ENCODE results near the gene EXOC6B.

Gene EXOC6B

DNA sequence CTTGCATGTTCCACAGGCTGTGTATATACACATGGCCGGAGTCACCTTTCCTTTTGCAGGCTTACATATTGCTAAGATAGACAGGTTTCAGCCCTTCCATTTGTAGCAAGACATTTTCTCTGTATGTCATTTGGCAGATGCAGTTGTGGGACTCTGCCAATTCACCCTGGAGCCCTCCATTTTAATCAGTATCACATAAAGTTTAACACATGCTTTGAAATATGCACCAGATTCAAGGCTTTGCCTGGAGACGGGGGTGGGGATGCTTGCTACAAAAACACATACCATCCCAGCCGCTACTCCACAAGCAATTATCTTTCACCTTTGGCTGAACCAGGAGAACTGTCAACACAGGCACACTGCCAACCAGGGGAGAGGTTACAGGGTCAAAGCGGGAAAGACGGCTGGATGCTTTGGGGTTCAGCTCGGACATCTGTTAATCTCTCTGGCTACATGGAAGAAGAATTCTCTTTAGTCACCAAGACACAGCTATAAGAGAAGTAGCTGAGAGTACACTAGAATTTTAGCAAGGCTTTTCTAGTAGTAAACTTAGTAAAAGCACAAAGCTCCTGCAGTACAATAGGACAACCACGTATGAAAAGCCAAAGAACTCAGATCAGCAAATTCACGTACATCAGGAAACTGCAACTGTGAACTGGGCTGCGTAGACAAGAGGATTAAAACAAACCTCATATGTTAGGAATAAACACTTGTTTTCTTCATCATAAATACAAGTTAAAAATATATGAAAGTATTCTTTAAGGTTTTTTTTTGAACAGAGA lies 130.9 kb downstream of the EXOC6B start:
- Histone ChIP-seq H3K36me3 (replicated peaks; ENCODE audit: low read depth, low read length) (no peaks in the 10 kb centered on the region), H3K79me2 (ENCODE audit: low read length) (no peaks in the 10 kb centered on the region), H3K4me3 (ENCODE audit: low read length) (no peak overlapping the region), H3K27me3 (ENCODE audit: low read depth, low read length) (no peaks in the 10 kb centered on the region), H3K9me3 (ENCODE audit: insufficient read depth, low read length) (no peaks in the 10 kb centered on the region), H3K9ac (ENCODE audit: low read length) (no peak overlapping the region), H4K20me1 (ENCODE audit: insufficient read depth, low read length) (no peaks in the 10 kb centered on the region), H3K4me2 (ENCODE audit: low read length) (no peak overlapping the region), H3K4me1 (ENCODE audit: low read length) (peaks cover 21% of the 10 kb centered on the region), H3K27ac (ENCODE audit: low read length) (no peak overlapping the region), H2AFZ (ENCODE audit: low read depth, low read length) (no peak overlapping the region)
- TF ChIP-seq EZH2phosphoT487 (IDR thresholded peaks at IDR 0.05; ENCODE audit: low read depth) (no peak), CTCF (IDR thresholded peaks at IDR 0.05; ENCODE audit: low read depth, low read length) (no peak)

- H3K27me3 ChIP-seq (ENCODE audit: low read depth, low read length) = no peaks in the 10 kb centered on the region
- peaks cover 21% of the 10 kb centered on the region for H3K4me1 ChIP-seq (ENCODE audit: low read length)
- no peaks in the 10 kb centered on the region for H3K9me3 ChIP-seq (ENCODE audit: insufficient read depth, low read length)
- H3K4me3 ChIP-seq (ENCODE audit: low read length) = no peak overlapping the region
- no peak overlapping the region for H3K9ac ChIP-seq (ENCODE audit: low read length)
- H3K36me3 ChIP-seq (replicated peaks; ENCODE audit: low read depth, low read length) = no peaks in the 10 kb centered on the region
- no peak overlapping the region for H3K27ac ChIP-seq (ENCODE audit: low read length)
- TF ChIP-seq CTCF (IDR thresholded peaks at IDR 0.05; ENCODE audit: low read depth, low read length) (no peak), EZH2phosphoT487 (IDR thresholded peaks at IDR 0.05; ENCODE audit: low read depth) (no peak)
- H4K20me1 ChIP-seq (ENCODE audit: insufficient read depth, low read length) = no peaks in the 10 kb centered on the region
- H3K4me2 ChIP-seq (ENCODE audit: low read length) = no peak overlapping the region
- no peaks in the 10 kb centered on the region for H3K79me2 ChIP-seq (ENCODE audit: low read length)
- no peak overlapping the region for H2AFZ ChIP-seq (ENCODE audit: low read depth, low read length)
Measured at GRCh38 chr2:72689579-72690195, 136.1 kb downstream of the EXOC6B start.

- Histone ChIP-seq H3K9ac (ENCODE audit: low read length) (no peak overlapping the region), H3K9me3 (ENCODE audit: insufficient read depth, low read length) (no peaks in the 10 kb centered on the region), H3K4me2 (ENCODE audit: low read length) (no peak overlapping the region), H4K20me1 (ENCODE audit: insufficient read depth, low read length) (no peaks in the 10 kb centered on the region), H3K79me2 (ENCODE audit: low read length) (no peaks in the 10 kb centered on the region), H2AFZ (ENCODE audit: low read depth, low read length) (no peak overlapping the region), H3K36me3 (replicated peaks; ENCODE audit: low read depth, low read length) (no peaks in the 10 kb centered on the region), H3K4me1 (ENCODE audit: low read length) (peaks cover 8% of the 10 kb centered on the region), H3K27me3 (ENCODE audit: low read depth, low read length) (no peaks in the 10 kb centered on the region), H3K4me3 (ENCODE audit: low read length) (no peak overlapping the region), H3K27ac (ENCODE audit: low read length) (no peak overlapping the region)
- TF ChIP-seq EZH2phosphoT487 (IDR thresholded peaks at IDR 0.05; ENCODE audit: low read depth) = no peak
Measured at GRCh38 chr2:72685638-72686213, 140.1 kb downstream of the EXOC6B start.

DNA sequence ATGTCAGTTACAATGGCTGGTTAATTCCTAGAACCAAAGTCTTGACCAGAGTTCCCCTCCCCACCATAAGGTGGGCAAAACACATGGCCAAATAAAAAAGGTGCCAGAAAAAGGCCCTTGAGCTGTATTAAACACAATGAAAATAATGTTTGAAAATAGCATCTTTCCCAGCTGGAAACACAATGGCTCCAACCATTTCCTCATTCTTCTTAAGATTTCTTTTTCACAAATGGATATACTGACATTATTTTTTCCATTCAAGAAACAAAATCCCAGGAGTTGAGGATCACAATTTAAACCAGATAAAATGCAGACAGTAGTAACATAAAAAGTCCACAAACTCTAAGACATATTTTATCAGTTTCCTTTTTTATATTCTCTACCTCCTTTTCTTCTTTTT lies 143.8 kb downstream of the EXOC6B start:
- peaks cover 34% of the 10 kb centered on the region for H3K4me1 ChIP-seq (ENCODE audit: low read length)
- H4K20me1 ChIP-seq (ENCODE audit: insufficient read depth, low read length) = no peaks in the 10 kb centered on the region
- H3K27me3 ChIP-seq (ENCODE audit: low read depth, low read length) = no peaks in the 10 kb centered on the region
- no peak overlapping the region for H3K9ac ChIP-seq (ENCODE audit: low read length)
- no peaks in the 10 kb centered on the region for H3K79me2 ChIP-seq (ENCODE audit: low read length)
- H3K4me3 ChIP-seq (ENCODE audit: low read length) = no peak overlapping the region
- H2AFZ ChIP-seq (ENCODE audit: low read depth, low read length) = no peak overlapping the region
- H3K4me2 ChIP-seq (ENCODE audit: low read length) = no peak overlapping the region
- H3K27ac ChIP-seq (ENCODE audit: low read length) = no peak overlapping the region
- H3K9me3 ChIP-seq (ENCODE audit: insufficient read depth, low read length) = no peaks in the 10 kb centered on the region
- H3K36me3 ChIP-seq (replicated peaks; ENCODE audit: low read depth, low read length) = no peaks in the 10 kb centered on the region
- TF ChIP-seq EZH2phosphoT487 (IDR thresholded peaks at IDR 0.05; ENCODE audit: low read depth) (no peak), CTCF (IDR thresholded peaks at IDR 0.05; ENCODE audit: low read depth, low read length) (no peak)
